HS-5 (cell line): ENCODE measurements around the gene SIX1.

Experiments used
- DNase-seq: peaks from one replicate; pipeline ENCODE4 v3.0.0-alpha.2; 2012; ENCODE audit warnings: low read depth

SIX1 gene

GRCh38 chr14:60655119-60655897 is 6.0 kb upstream of the SIX1 start:
- no peak for DNase-seq

- peak; percentile 55 for DNase-seq
Measured at GRCh38 chr14:60654334-60654821, 5.1 kb upstream of the SIX1 start.

- DNase-seq, result no peak
Measured at GRCh38 chr14:60653701-60654161, 4.5 kb upstream of the SIX1 start.

GRCh38 chr14:60652674-60653651 is 3.7 kb upstream of the SIX1 start:
- no peak for DNase-seq

GRCh38 chr14:60651796-60652673 is 2.8 kb upstream of the SIX1 start:
- DNase-seq, result no peak

- DNase-seq, result no peak
Measured at GRCh38 chr14:60651086-60651795, 2.0 kb upstream of the SIX1 start.

- no peak for DNase-seq
Measured at GRCh38 chr14:60650373-60650961, 1.2 kb upstream of the SIX1 start.

GRCh38 chr14:60649875-60650372 is 647 bp upstream of the SIX1 start:
- DNase-seq, result no peak

- DNase-seq, result no peak
Measured at GRCh38 chr14:60648249-60648933, 886 bp downstream of the SIX1 start.

- no peak for DNase-seq
Measured at GRCh38 chr14:60647837-60648248, 1.4 kb downstream of the SIX1 start.

GRCh38 chr14:60647081-60647836 is 2.0 kb downstream of the SIX1 start:
- peak; percentile 58 for DNase-seq

GRCh38 chr14:60646226-60646818 is 3.0 kb downstream of the SIX1 start:
- no peak for DNase-seq

- DNase-seq, result no peak
Measured at GRCh38 chr14:60645126-60645741, 4.0 kb downstream of the SIX1 start.

GRCh38 chr14:60644666-60645065 is 4.6 kb downstream of the SIX1 start:
- DNase-seq, result no peak

- DNase-seq, result no peak
Measured at GRCh38 chr14:60643463-60644314, 5.6 kb downstream of the SIX1 start.

- DNase-seq, result no peak
Measured at GRCh38 chr14:60643141-60643462, 6.2 kb downstream of the SIX1 start.
